Activated CD4-positive, alpha-beta T cell treated with anti-CD3 and anti-CD28 coated beads for 24 hours (primary cell): ENCODE measurements around the gene RBM28.

ENCODE experiments used
- DNase-seq, 2 donors: peaks; one replicate each; pipeline ENCODE4 v3.0.0-alpha.2; 2020; ENCODE audit warnings: low read depth in 2 of 2

The RBM28 gene, protein sequence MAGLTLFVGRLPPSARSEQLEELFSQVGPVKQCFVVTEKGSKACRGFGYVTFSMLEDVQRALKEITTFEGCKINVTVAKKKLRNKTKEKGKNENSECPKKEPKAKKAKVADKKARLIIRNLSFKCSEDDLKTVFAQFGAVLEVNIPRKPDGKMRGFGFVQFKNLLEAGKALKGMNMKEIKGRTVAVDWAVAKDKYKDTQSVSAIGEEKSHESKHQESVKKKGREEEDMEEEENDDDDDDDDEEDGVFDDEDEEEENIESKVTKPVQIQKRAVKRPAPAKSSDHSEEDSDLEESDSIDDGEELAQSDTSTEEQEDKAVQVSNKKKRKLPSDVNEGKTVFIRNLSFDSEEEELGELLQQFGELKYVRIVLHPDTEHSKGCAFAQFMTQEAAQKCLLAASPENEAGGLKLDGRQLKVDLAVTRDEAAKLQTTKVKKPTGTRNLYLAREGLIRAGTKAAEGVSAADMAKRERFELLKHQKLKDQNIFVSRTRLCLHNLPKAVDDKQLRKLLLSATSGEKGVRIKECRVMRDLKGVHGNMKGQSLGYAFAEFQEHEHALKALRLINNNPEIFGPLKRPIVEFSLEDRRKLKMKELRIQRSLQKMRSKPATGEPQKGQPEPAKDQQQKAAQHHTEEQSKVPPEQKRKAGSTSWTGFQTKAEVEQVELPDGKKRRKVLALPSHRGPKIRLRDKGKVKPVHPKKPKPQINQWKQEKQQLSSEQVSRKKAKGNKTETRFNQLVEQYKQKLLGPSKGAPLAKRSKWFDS

DNA sequence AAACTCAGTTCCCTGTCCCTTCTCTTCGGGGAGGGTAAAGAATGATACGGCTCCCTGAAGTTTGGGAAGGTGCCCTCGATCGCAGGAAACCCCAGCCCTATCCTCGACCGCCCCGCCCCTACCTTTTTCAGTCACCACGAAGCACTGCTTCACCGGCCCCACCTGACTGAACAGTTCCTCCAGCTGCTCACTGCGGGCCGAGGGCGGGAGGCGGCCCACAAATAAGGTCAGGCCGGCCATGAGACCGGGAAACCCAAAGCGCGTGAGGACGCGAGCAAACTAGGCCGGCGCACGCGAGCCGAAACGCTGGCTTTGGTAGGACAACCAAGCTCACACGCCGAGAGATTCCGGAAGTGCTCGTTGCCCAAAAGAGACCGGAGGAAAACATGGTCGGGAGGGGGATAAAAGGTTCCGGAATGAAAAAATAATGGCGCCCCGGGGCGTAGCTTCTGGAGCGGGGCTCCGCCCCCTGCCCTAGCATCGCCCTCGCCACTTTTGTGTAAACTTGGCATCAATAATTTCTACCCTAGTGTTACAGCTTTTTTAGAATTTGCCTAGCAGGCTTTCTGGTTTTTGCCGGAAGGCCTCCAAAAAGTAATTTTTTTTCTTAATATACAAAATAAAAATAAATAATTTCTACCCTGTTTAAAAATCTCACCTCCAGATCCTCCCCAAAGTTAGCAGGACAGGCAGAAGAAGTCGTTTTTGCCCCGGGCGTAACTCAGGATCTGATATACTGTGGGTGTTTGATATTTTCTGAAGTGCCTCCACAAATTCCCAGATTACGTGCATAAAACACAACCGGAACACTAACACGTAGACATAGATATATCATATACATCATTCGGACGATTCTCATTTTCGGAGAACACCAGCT, at the start of gene RBM28:
TSS of gene RBM28 (minus strand) at position 355 of the 877 bp plus-strand sequence. CDS start at position 240, 115 bp downstream.
- DNase-seq, result peak; percentile 65 to 72

DNA sequence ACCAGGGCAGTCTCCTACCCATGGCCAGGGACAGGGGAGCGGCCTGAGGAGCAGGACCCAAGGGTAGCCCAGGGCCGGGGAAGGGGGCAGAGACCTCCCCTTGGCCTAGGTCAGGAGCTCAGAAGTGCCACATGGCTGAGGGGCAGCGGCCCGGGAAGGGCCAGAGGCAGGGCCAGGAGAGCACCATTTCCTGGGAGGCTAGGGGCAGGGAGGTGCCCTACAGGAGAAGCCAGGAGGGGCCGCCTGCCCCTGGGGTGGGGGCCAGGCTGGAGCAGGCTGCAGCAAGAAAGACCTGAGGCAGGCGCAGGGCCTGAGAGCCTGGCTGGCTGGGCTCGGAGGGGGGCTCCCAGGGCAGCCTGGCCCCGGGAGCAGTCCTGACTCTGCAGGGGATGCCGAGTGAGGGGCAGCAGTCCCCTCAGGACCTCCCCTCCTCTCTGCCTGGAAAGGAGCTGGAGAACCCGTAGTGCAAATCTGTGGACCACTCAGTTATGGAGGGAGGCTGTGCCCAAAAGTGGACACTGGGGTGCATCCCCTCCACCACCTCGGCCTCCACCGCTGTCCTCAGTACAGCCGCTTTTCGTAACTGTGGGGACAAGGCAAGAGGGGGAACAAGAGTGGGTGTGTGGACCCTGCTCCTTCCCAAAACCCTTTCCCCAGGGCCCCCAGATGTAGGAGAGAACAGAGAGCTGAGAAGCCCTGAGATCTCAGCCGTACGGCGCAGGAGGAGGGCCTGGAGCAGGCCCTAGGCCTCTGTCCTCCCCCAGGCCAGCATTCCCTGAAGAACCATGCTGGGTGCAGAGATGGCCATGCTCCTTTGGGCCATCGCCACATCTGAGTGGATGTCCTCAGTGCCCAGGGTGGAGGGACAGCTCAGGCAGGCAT, 49.0 kb upstream of the RBM28 start:
- no peak for DNase-seq

DNA sequence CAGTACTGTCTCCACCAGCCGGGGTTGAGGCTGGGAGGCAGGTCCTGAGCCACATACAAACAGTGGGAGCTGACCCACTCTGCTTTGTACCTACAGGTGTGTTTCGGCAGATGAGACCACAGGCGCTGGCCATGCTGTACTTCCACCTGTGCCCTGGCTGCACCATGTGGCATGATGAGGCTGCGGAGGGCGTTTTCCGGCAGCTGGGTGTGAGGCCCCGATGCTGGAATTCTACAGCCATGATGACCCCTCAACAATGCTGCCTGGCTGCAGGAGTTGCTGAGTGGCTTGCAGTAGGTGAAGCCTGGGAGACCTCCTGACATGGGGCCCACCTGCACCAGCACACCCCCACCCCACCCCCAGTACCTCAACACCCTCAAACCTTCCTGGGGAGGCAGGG, 48.1 kb upstream of the RBM28 start:
- no peak for DNase-seq

DNA sequence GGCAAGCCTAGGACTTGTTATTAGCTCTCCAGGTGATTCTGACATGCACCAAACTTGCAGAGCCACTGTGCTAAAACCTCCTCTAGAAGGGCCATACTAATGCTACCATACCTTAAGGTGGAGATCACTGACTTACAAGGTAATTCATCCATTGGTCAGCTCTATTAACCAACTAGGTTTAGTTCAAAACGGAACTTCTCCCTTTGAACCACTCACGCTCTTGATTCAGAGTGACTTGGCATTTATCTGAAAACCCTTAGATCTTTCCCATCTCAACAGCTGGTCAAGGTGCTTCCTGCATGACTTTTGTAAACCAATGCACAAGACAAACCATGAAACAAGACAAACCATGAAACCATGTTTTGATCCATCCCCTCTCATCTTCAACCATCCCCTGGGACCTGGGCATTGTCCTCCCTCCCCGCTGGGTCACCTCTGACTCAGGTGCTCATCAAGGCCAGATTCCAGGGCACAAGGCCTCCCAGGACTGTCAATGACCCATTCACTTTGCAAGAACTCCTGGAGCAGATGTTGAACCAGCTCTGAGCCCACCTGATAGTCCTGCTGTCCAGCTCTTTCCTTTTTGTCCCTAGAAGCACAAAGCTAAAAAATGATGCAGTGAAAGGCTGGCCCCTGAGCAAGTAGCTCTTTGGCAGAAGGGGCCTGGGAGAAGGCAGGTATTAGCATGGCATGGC, 47.3 kb upstream of the RBM28 start:
- DNase-seq, result no peak

DNA sequence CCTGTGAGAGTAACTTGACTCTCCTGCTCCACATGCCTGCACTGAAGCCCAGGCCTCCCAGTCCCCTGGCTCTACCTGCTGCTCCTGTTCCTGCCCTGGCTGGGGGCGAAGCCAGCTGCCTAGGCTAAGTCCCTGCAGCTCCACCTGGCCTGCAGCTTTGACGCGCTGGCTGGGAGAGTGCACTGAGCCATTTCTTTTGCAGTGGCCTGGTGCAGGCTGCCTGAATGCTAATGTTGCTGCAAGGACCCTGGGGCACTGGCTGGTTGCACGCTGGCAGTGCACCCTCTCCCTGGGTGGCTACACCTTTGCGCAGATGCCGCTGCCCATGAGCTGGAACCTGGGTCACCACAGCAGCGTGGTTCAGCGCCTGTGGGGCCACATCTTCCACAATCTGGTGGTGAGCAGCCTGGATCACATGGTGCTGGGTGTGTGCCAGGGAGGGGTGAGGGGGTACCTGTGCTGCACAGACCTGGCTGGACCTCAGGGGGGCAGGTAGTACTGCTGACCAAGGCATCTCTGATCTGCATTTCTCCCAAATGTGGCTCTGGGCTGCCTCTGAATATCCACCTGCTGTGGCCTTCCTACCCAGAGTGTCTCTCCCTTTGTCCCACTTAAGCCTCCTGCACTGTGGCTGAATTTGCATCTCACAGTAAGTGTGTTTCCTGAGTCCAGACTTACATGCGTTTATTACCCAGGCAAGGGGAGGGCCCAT, 46.1 kb upstream of the RBM28 start:
- DNase-seq, result no peak

DNA sequence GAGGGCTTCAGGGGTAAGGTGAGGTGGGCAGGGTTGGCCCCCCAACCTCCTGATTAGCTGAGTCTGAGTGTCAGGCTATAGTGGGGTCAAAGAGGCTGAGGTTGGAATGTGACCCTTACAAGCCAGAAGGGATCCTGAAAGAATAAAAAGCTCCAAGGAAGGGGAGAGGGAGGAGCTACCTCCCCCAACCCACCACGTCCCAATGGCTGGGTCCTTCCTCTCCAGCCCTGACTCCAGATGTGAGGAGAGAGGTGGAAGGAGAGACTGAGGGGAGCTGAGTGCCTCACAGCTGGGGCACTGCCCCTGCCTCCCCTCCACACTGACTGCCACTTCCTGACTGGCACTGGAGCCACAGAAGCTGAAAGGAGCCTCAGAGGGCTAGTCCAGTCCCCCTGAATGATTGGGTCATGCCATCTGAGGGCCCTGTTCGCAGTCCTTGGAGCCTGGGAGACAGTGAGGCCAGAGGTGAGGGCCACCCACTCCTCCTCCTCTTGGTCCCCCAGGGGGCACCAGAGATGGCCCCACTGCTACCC, 45.4 kb upstream of the RBM28 start:
- no peak for DNase-seq

DNA sequence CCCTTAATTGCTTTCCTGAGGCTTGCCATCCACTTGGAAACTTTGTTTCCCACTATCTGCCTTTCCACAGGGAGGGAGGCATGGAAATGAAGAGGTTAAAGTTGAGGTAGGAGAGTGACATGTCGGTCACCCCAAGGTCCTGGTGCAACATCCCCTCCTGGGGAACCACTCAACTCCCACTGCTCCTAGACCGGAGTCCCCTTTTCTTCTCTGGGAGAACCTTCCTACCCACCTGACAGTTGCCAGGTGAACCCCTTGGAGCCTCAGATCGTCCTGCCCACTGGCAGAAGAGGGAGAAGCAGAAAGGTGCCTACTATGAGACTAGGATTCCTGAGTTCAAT, 44.4 kb upstream of the RBM28 start:
- no peak for DNase-seq

DNA sequence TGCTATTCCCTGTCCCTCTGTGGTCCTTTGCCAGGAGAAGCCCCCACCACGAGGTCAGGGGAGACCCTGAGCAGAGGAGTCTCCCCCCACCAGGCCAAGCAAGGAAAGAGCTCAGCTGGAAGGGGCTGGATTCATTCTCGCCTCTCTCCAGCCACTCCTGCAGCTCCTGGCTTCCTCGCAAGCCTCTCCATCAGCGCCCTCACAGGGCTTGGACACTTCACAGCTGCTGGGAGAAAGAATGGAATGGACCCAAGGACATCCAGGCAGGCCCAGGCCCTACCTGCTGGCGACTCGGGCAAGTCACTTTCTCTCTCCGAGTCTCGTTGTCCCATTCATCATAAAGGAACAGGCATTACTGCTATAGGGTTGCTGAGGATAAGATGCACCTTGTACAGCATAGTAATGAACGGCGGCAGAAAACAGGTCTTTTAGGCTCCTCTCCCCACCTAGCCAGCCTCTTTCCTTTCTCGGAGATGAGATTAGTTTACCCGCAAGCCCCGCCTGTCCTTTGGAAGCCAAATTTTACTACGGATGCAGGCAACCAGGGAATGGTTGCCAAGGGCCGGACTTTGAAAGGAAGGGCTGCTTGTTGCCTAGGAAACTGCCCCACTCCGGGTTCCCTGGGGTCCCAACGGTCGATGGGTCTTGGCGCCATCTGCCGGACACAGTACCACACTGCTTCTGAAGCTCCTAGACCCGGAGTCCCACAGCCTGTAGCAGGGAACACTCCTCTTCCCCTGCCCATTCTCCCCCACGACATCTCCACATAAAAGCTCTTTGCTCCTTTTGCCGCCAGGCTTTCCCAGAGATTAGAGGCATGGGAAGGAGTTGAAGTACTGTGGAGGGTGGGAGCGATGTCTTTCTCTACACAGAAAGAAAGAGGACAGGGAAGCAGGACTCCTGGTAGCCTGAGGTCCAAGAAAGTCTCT, 43.8 kb upstream of the RBM28 start:
- peak; percentile 66 to 70 for DNase-seq

DNA sequence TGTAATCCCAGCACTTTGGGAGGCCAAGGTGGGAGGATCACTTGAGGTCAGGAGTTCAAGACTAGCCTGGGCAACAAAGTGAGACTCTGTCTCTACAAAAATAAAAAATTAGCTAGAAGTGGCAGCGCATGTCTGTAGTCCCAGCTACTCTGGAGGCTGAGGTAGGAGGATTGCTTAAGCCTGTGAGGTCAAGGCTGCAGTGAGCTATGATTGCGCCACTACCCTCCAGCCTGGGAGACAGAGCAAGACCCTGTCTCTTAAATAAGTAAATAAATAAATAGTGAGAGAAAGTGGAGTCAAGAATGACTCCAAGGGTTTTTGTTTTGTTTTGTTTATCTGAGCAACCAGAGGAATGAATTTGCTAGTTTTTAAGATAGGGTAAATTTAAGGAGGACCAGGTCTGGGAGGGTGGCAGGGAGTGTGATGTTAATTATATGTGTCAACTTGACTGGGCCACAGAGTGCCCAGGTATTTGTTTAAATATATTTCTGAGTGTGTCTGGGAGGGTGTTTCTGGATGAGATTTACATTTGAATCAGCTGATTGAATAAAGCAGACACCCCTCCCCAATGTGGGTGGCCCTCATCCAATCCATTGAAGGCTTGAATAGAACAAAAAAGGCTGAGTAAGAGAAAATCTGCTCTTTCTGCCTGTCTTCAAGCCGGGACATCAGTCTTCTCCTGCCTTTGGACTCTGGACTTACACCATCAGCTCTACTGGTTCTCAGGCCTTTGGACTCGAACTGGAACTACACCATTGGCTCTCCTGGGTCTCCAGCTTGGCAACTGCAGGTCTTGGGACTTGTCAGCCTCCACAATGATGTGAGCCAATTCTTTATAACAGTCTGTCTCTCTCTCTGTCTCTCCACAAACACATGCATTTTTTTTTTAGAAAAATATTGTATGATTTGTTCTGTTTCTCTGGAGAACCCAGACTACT, 42.5 kb upstream of the RBM28 start:
- DNase-seq, result no peak

DNA sequence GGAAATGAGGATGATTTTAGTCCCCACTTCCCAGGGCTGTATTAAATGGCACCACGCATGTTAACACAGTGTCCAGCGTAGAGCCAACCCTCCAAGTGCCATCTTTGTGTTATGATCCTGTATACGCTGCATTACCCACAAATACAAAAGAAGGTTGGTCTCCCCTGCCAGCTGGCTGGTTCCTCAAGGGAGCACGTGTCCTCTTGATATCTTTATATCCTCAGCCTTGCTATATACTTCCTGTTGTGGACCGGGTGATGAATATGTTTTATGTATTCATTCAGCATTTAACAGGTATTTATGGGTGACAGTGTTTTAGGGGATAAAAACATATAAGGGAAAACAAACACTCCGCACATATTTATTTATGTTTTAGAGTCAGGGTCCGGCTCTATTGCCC, 41.0 kb upstream of the RBM28 start:
- no peak for DNase-seq

DNA sequence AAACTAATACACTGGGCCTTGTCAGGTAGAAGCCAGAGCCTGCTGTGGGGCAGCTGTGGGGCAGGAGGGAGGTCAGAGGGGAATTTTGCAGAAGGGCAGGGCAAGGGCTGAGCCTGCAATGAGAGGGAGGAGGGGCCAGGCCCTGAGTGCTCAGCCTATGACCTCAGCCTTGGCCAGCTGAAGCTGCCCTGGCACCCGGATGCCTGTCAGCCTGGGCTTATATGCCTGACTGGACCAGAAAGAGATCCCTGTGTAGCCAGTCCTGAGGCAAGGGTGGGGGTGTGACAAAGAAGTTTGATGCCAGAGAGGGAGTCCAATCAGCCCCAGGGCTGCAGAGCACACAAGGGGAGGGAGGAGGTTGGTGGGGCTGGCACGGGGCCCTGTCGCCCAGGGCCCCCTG, 40.1 kb upstream of the RBM28 start:
- no peak for DNase-seq

DNA sequence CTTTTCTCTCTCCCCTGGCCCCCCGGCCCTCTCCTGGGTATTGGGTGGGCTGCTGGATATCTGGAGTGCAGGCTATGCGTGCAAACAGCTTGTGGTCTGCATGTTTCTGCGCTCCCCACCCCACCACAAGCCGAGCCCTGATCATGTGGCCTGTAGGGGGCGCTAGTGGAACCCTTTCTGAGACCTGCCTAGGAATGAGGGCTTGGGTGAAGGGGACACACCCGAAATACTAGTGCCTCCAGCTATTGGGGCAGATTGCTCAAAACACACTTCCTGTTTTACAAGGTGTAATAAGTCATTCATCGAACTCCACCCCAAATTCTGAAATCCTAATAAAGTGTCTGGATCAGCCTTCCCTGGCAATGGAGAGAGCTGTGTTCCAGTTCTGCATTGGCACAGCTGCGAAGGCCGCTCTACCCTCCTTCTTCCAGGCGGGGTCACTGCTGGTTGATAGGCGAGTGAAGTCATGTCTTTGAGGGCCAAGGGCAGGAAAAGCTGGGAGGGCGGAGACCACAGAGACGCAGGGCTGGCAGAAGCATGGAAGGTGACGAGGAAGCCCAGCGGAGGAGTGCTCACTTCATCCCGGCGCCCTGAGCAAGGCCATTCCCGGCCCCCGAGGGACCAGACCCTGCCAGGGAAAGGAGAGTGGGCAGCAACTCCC, 37.6 kb upstream of the RBM28 start:
- peak in 1 of 2 donors; percentile 44 for DNase-seq

DNA sequence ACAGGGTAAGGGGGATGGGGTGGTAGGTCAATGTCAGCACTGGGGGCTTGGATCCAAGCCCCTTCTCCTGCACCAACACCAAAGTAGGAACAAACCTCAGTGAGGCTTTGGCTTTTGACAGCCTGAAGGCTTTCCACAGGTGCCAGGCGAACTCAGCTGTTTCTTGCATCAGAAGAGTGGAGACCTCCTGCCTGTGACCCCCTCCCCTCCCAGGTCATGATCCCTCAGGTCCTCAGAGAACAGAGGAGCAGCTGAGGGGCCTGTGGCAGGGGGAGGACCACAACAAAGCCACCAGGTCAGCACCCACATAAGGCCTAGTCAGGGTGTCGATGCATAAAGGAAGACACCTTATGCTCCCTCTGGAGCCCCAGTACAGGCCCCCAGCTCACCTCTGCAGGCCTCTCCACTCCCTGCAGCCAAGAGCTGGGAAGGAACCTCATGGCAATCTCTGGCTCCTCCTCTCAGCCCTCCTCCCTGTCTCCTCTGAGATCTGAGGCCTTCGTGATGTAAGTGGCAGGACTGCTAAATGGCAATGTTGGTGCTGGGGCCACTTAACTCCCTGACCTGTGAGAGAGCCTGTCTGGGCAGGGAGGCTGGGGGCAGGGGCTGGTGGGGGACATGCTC, 36.9 kb upstream of the RBM28 start:
- no peak for DNase-seq

DNA sequence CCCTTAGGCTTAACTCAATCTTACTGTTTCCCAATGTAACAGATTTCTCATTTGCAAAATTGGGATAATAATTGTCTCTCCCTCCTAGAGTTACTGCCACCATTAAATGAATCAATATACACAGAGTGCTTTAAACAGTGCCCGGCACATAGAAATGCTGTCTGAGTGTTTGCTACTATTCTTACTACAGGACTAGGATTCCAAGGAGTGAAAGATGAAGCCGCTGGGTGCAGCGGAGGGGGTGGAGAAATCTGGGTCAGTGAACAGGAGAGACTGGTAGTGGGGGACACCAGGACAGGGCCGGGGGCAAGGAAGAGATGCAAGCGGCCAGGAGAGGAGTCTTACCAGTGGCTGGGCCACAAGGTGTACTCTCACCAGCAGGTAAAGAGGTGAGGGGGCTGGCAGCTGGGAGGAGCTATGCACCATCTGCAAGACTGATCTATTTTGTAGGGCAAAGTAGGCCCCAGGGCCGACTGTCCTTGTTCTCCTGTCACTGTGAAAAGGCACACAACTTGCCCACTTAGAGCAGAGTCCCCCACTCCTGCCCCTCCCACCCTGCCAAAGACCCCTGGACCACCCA, 36.3 kb upstream of the RBM28 start:
- no peak for DNase-seq

DNA sequence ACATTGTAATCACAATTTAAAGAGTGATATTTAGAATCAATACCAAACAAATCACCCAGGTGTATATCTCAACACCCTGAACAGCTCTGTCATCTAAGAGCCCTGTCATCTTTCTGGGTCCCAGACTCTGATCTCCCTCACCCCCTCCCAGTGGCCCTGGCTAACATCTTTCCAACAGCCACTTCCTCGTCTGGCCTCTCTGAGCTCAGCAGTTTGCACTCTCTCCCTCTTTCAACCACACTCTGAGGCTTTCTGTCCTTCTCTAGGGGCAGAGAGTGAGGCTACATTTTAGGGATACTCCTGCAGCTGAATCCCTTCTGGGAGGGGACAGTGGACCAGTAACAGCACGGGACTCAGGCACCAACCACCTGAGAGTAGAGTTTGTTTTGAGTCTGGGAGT, 34.9 kb upstream of the RBM28 start:
- DNase-seq, result no peak

DNA sequence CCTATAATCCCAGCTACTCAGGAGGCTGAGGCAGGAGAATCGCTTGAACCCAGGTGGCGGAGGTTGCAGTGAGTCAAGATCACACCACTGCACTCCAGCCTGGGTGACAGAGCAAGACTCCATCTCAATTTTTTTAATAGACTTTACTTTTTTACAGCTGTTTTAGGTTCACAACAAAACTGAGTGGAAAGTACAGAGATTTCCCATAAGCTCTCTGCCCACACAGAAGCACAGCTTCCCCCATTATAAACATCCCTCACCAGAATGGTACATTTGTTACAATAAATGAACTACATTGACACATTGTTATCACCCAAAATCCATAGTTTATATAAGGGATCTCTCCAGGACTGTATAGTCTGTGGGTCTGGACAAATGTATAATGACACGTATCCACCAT, 32.4 kb upstream of the RBM28 start:
- DNase-seq, result no peak
